GM18870 (cell line): Measurements from ENCODE around the gene ADIPOR1.
"Not testable (repeated sequence)": the region's sequence is repeated elsewhere in the genome, so short reads cannot be mapped to it uniquely, and the experiment has no call there.

Source experiments
- ATAC-seq: cut with Tn5 transposase; IDR thresholded peaks from one replicate; pipeline ENCODE4 v1.9.1; 2021; ENCODE audit warnings: moderate library complexity; ENCODE audit not compliant: unreplicated experiment

Gene ADIPOR1

DNA sequence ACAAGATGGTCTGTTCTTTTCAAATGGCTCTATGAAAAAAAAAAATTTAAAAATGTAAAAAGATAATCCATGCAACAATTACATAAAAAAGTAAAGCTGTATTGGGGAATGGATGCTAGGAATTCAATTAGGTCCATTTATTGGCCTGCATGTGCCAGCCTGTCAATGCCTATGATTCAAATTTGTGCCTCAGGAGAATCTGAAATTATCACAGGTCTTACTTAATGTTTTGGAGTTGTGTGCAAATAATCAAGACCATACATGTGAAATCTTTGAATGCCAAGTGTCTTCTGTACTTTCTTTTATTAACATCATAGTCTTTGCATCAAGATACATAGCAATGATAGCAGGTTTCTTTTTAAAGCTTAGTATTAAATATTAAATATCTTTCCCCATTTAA is 17.6 kb downstream of the ADIPOR1 start:
- no peak for ATAC-seq

DNA sequence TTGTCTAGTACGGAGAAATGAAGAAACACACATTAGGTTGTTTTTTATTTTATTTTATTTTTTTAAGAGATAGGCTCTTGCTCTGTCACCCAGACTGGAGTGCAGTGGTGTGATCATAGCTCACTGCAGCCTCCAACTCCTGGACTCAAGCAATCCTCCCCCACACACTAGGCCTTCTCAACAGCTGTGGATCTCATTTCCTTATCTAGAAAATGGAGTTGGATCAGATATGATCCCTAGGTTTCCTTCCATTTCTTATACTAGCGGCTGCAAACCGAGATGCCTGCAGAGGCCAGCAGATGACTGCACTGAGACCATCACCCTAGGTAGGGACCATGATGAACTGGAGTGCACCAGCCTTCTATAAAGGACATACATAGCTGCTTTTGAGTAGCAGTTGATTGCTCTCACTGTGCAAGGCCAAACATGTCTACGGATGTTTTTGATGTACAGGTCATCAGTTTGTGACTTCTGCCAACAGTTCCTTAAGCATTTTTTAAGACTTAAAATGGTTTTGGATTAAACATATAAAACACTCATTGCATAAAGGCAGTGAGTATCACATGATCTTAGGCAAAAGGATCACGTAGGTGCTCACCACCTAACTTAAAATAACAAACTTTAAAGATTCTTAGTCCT is 19.7 kb downstream of the ADIPOR1 start:
- no peak for ATAC-seq

DNA sequence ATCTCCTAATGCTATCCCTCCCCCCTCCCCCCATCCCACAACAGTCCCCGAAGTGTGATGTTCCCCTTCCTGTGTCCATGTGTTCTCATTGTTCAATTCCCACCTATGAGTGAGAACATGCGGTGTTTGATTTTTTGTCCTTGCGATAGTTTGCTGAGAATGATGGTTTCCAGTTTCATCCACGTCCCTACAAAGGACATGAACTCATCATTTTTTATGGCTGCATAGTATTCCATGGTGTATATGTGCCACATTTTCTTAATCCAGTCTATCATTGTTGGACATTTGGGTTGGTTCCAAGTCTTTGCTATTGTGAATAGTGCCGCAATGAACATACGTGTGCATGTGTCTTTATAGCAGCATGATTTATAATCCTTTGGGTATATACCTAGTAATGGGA is 21.7 kb downstream of the ADIPOR1 start:
- ATAC-seq, result not testable (repeated sequence)

GRCh38 chr1:202935844-202936243 is 22.3 kb downstream of the ADIPOR1 start:
- ATAC-seq, result no peak

GRCh38 chr1:202934755-202935154 is 23.4 kb downstream of the ADIPOR1 start:
- ATAC-seq, result no peak

GRCh38 chr1:202932476-202932875 is 25.6 kb downstream of the ADIPOR1 start:
- no peak for ATAC-seq

DNA sequence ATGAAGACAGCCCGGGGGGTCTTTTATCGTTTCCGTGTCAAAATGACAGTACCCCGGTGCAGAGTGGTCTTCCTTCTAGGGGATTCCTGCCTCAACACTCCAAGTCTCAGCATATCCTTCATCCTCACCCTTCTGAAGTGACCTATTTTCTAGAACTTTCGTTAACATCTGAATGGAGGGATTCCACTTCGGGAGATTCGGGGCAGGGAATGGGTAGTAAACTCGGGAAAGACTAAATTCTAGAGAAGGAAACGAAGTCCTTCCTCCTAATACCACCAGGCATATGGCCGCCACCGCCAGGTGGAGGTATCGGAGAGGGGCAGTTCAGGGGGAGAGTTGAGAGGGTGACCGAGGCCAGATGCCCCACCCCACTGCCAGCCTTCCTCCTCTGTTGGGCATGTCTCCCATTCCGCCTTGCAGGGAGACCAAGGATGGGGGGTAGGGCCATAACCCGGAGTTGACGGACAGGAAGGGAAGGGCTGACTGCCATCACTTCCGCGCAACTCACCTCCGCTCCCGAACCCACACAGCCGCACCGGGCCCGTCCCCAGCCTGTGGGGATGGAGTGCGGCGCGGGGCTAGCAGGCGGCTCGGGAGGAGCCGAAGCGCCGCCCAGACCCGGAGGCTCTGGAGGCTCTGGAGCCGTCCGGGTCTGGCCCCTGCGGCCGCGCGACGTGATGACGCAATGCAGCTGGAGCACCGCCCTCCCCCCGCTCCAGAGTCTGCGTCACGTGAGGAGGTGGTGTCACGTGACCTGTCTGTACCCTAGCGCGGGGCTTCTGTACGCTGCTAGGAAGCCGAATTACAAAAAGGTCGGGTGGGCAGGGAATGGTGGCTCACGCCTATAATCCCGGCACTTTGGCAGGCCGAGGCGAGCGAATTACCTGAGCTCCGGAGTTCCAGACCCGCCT is 31.3 kb downstream of the ADIPOR1 start, which contains the start of gene KLHL12:
Gene KLHL12 (minus strand): TSS at position 654 of the 911 bp plus-strand sequence. CDS start 2,072 bp downstream, outside the sequence.
- peak; percentile 61 for ATAC-seq

DNA sequence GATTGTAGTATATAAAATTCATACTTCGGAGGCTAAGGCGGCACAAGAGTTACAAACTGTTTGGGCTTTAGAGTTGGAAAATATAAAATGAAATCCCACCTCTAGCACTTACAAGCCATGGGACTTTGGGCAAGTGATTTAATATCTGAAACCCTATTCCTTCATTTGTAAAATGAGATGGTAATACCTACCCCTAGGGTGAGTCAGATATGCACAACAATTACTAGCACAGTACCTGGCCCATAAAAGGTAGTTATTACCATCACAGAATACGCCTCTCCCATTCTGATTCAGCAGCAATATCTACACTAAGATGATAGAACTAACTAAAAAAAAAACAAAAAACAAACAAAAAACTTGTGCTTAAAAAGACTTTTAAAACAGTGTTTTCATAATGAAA is 34.6 kb downstream of the ADIPOR1 start:
- ATAC-seq, result no peak

- ATAC-seq, result no peak
These were observed 38.5 kb downstream of the ADIPOR1 start for GRCh38 chr1:202919615-202920014.

DNA sequence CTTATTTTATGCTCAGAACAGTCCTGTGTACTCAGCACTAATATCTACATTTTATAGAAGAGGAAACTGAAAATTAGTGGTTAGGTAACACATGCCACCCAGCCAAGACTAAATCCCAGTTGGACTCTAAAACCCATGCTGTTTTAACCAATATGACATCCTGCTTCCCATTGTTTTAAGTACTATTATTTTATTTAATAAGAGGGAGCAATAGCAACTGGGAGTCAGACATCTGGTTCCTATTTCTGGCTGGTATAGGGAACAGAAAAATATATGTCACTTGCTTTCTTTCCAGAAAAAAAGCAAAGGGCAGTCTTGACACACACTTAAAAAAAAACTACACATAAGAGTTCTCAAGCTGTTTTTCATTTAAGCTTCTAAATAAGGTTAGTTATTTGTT is 43.0 kb downstream of the ADIPOR1 start:
- ATAC-seq, result no peak

DNA sequence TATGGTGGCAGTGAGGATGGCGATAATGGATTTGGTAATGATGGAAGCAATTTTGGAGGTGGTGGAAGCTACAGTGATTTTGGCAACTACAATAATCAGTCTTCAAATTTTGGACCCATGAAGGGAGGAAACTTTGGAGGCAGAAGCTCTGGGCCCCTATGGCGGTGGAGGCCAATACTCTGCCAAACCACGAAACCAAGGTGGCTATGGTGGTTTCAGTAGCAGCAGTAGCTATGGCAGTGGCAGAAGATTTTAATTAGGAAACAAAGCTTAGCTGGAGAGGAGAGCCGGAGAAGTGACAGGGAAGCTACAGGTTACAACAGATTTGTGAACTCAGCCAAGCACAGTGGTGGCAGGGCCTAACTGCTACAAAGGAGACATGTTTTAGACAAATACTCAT is 45.6 kb downstream of the ADIPOR1 start:
- not testable (repeated sequence) for ATAC-seq

GRCh38 chr1:202909494-202909893 is 48.6 kb downstream of the ADIPOR1 start:
- no peak for ATAC-seq

GRCh38 chr1:202908998-202909397 is 49.1 kb downstream of the ADIPOR1 start:
- no peak for ATAC-seq

- ATAC-seq, result no peak
These were observed 52.8 kb downstream of the ADIPOR1 start for GRCh38 chr1:202905331-202905730.

DNA sequence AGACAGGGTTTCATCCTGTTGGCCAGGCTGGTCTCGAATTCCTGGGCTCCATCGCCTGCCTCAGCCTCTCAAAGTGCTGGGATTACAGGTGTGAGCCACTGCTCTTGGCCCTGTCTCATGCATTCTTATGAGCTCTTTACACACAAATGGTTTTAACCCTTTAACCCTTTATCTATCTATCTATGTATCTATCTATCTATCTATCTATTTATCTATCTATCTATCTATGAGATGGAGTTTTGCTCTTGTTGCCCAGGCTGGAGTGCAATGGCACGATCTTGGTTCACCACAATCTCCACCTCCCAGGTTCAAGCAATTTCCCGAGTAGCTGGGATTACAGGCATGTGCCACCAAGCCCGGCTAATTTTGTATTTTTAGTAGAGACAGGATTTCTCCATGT is 54.3 kb downstream of the ADIPOR1 start:
- ATAC-seq, result not testable (repeated sequence)

GRCh38 chr1:202901555-202901954 is 56.6 kb downstream of the ADIPOR1 start:
- ATAC-seq, result no peak

GRCh38 chr1:202892501-202892900 is 65.6 kb downstream of the ADIPOR1 start:
- ATAC-seq, result no peak
